Stimulated activated CD8-positive, alpha-beta memory T cell treated with anti-CD3 and anti-CD28 coated beads, Interleukin-15, amount 100 ng/mL, for 1 hour (primary cell): ENCODE data around the gene FGF5.

Source experiments
- DNase-seq: peaks from one replicate; pipeline ENCODE4 v3.0.0-alpha.2; 2020; ENCODE audit warnings: low read depth

The FGF5 gene

GRCh38 chr4:80336582-80336981 is 70.1 kb downstream of the FGF5 start:
- DNase-seq: no peak

GRCh38 chr4:80340036-80340435 is 73.6 kb downstream of the FGF5 start:
- DNase-seq: no peak
